ENCODE data around the gene ATCAY. TPM values are rescaled to one million over a fixed set of nuclear protein-coding genes. Genes with fewer than 3 reads are reported as not detected.
"Not testable (repeated sequence)": the region's sequence is repeated elsewhere in the genome, so short reads cannot be mapped to it uniquely, and the experiment has no call there.

The ATCAY gene
- total RNA-seq, 1 donor from 2014 or later = 0.98 TPM

DNA sequence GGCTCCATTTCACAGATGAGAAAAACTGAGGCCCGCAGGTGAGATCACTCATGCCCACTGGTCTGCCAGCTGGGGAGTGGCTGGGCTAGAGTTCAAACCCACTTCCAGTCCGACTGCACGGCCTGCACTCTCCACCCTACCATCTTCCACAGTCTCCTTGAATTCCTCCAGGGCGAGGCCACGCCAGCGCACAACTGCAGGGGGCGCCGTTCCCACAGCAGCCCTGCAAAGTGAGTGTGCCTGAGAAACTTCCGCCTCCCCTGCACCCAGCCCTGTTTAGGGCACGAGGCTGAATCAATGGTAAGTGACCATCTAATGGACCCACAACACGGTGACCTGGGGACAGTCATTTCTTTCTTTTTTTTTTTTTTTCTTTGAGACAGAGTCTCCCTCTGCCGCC is 829 bp upstream of the ATCAY start:
- H3K27me3 ChIP-seq = peaks cover 9% of the 10 kb centered on the region
- DNase-seq (ENCODE audit: extremely low spot score in 2 of 2) = no peak
- TF ChIP-seq POLR2AphosphoS5 (IDR thresholded peaks at IDR 0.05; ENCODE audit: insufficient read depth in 1 of 2, low read depth in 1 of 2) (no peak), POLR2A (IDR thresholded peaks at IDR 0.05) (no peak)
- TF ChIP-seq, protein P1, sequence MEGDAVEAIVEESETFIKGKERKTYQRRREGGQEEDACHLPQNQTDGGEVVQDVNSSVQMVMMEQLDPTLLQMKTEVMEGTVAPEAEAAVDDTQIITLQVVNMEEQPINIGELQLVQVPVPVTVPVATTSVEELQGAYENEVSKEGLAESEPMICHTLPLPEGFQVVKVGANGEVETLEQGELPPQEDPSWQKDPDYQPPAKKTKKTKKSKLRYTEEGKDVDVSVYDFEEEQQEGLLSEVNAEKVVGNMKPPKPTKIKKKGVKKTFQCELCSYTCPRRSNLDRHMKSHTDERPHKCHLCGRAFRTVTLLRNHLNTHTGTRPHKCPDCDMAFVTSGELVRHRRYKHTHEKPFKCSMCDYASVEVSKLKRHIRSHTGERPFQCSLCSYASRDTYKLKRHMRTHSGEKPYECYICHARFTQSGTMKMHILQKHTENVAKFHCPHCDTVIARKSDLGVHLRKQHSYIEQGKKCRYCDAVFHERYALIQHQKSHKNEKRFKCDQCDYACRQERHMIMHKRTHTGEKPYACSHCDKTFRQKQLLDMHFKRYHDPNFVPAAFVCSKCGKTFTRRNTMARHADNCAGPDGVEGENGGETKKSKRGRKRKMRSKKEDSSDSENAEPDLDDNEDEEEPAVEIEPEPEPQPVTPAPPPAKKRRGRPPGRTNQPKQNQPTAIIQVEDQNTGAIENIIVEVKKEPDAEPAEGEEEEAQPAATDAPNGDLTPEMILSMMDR (IDR thresholded peaks at IDR 0.05) = no peak
- no peak overlapping the region for H3K4me3 ChIP-seq
- H3K4me1 ChIP-seq = no peaks in the 10 kb centered on the region
- H3K9me3 ChIP-seq = no peaks in the 10 kb centered on the region
- intact Hi-C loops (cut with DNase I) = loop anchor here (5.0 kb wide), 1 partner anchor 402 kb away; no protein-coding TSS in a partner anchor
- no peaks in the 10 kb centered on the region for H3K36me3 ChIP-seq
- no peak overlapping the region for H3K27ac ChIP-seq

DNA sequence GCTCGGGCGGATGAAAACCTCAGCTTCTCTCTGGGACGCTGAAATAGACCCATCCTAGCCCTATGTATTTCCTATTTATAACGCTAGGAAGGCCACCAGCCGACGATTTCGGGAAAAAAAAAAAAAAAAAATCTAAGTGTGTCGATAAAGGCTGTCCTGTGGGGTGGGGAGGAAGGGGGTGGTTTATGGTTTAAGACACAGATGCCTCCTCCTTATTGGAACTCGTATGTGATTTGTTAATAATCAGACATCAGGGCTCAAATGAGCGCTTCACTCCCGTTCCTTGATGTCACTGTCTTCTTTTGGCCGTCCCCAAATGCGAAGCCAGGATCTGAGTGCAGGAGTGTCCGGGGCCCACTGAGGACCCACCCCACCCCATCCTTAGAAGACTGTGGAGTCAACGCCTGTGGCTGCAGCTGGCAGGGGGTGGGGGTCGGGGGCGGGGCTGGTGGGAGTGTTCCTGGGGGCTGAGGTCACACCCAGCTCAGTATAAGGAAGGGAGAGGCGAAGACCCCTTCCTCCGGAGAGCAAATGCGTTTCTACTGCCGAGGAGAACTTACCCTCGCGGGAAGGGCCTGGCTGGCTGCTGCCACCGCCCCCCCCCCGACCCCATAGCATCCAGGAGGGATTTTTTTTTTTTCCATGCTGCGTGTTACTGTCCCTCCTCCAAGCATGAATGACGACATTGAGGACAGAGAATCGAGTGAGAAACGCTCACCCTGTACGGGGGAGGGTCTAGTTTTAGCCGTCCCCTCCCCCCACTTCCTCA is 971 bp downstream of the ATCAY start:
- Histone ChIP-seq H3K27ac (no peak overlapping the region), H3K27me3 (peaks cover 9% of the 10 kb centered on the region), H3K9me3 (no peaks in the 10 kb centered on the region), H3K4me3 (peak overlapping the region; percentile 0 to 18), H3K4me1 (no peaks in the 10 kb centered on the region), H3K36me3 (no peaks in the 10 kb centered on the region)
- no peak for TF ChIP-seq POLR2AphosphoS5 (IDR thresholded peaks at IDR 0.05; ENCODE audit: insufficient read depth in 1 of 2, low read depth in 1 of 2)
- no peak for TF ChIP-seq POLR2A (IDR thresholded peaks at IDR 0.05)
- TF ChIP-seq, protein P1 (IDR thresholded peaks at IDR 0.05) = no peak
- intact Hi-C loops (cut with DNase I) = no loop called here
- DNase-seq (ENCODE audit: extremely low spot score in 2 of 2) = no peak

DNA sequence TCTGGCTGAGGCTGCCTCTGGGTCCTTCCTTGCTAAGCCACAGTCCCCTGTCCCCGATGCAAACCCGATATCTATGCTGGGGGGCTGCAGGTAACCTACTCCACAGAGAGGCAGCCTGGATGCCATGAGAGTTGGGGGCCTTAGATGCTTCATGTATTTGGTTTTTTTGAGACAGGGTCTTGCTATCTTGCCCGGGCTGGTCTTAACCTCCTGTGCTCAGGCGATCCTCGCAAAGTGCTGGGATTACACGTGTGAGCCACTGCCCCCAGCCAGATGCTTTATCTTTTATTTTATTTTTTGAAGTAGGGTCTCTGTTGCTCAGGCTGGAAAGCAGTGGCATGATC is 1.5 kb downstream of the ATCAY start:
- no peaks in the 10 kb centered on the region for H3K36me3 ChIP-seq
- no peaks in the 10 kb centered on the region for H3K9me3 ChIP-seq
- intact Hi-C loops (cut with DNase I) = no loop called here
- H3K27me3 ChIP-seq = peaks cover 9% of the 10 kb centered on the region
- H3K4me3 ChIP-seq = no peak overlapping the region
- TF ChIP-seq POLR2A (IDR thresholded peaks at IDR 0.05) (no peak), POLR2AphosphoS5 (IDR thresholded peaks at IDR 0.05; ENCODE audit: insufficient read depth in 1 of 2, low read depth in 1 of 2) (no peak)
- TF ChIP-seq, protein P1 (IDR thresholded peaks at IDR 0.05) = no peak
- no peaks in the 10 kb centered on the region for H3K4me1 ChIP-seq
- H3K27ac ChIP-seq = no peak overlapping the region
- no peak for DNase-seq (ENCODE audit: extremely low spot score in 2 of 2)

DNA sequence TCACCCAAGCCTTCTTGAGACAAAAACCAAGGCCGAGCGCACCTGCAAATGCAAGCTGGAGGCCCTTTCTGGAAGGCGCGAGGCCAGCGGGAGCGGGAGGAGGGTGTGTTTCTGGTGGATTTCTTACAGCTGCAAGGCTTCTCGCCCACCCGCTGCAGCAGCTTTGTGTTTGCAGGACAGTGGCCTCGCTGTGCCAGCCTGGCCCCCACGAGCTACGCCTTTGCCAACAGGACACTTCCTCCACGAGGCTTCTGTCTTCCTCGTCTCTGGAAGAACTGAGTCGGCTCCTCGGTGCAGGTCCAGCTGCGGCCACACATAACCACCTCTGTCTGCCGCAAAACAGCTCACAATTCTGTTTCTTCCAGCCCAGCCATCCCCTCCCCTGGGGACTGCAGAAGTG is 10.1 kb downstream of the ATCAY start:
- TF ChIP-seq, protein P1 (IDR thresholded peaks at IDR 0.05) = no peak
- TF ChIP-seq POLR2AphosphoS5 (IDR thresholded peaks at IDR 0.05; ENCODE audit: insufficient read depth in 1 of 2, low read depth in 1 of 2) = no peak
- TF ChIP-seq POLR2A (IDR thresholded peaks at IDR 0.05) = no peak
- Histone ChIP-seq H3K36me3 (no peaks in the 10 kb centered on the region), H3K9me3 (no peaks in the 10 kb centered on the region), H3K27me3 (no peaks in the 10 kb centered on the region), H3K4me3 (no peak overlapping the region), H3K4me1 (no peaks in the 10 kb centered on the region), H3K27ac (no peak overlapping the region)
- intact Hi-C loops (cut with DNase I) = no loop called here
- DNase-seq (ENCODE audit: extremely low spot score in 2 of 2) = no peak

DNA sequence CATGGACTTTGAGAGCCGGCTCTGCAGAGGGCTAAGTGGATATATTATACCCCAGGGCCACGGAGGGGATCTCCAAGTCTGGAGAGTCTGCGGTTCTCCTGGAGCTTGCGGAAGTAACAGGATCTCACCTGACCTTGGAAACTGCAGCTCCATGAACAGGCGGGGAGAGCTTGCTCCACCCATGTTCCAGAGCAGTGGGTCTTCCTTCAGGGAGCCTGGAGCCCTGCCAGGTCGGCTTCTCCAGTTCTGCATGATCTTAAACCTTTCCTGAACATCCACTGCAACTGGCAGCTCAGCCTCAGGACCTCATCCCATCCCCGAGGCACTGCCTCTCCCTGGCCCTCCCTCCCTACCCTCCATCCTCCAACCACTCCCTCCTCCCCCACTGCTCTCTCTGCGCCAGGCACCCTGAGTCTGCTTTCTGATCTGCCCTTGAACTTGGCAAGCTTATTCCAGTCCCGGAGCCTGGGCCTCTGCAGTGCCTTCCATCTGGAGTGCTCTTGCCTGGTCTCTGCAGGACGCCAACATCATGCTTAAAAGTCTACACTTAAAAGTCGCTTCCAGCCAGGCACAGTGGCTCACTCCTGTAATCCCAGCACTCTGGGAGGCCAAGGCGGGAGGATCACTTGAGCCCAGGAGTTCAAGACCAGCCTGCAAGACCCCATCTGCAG is 13.2 kb downstream of the ATCAY start:
- no peaks in the 10 kb centered on the region for H3K27me3 ChIP-seq
- no peaks in the 10 kb centered on the region for H3K9me3 ChIP-seq
- H3K27ac ChIP-seq = no peak overlapping the region
- TF ChIP-seq POLR2AphosphoS5 (IDR thresholded peaks at IDR 0.05; ENCODE audit: insufficient read depth in 1 of 2, low read depth in 1 of 2) (no peak), POLR2A (IDR thresholded peaks at IDR 0.05) (no peak)
- TF ChIP-seq, protein P1 (IDR thresholded peaks at IDR 0.05) = no peak
- no peaks in the 10 kb centered on the region for H3K4me1 ChIP-seq
- no peaks in the 10 kb centered on the region for H3K36me3 ChIP-seq
- intact Hi-C loops (cut with DNase I) = no loop called here
- no peak for DNase-seq (ENCODE audit: extremely low spot score in 2 of 2)
- no peak overlapping the region for H3K4me3 ChIP-seq

DNA sequence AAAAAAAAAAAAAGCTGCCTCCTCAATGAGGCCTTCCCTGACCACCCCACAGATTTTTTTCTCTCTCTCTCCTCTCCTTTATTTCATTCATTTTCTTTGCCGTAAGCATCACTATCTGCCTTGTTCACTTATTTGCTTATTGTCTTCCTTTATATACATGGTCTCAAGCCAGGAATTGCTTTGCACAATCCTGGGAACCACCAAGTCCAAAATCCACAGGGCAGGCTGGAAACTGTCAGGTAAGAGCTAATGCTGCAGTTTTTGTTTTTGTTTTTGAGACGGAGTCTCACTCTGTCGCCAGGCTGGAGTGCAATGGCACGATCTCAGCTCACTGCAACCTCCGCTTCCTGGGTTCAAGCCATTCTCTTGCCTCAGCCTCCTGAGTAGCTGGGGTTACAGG is 14.5 kb downstream of the ATCAY start:
- H3K27me3 ChIP-seq; H3K4me1 ChIP-seq; H3K4me3 ChIP-seq; intact Hi-C loops (cut with DNase I); DNase-seq (ENCODE audit: extremely low spot score in 2 of 2); H3K9me3 ChIP-seq; H3K27ac ChIP-seq; H3K36me3 ChIP-seq: not testable (repeated sequence)
